ENCODE data around the gene RASGRP2. TPM values are rescaled to one million over a fixed set of nuclear protein-coding genes. Genes with fewer than 3 reads are reported as not detected.

Gene RASGRP2
- total RNA-seq, 3 donors from 2014 or later: 10.0 to 12.5 (median 11.5) TPM

GRCh38 chr11:64717268-64717578 lies 26.7 kb downstream of the RASGRP2 start:
- H3K27ac ChIP-seq: no peak overlapping the region
- H3K27me3 ChIP-seq: peaks cover 3 to 97% of the 10 kb centered on the region in 2 donors
- DNase-seq (ENCODE audit: low spot score in 2 of 2): no peak
- no peaks in the 10 kb centered on the region for H3K9me3 ChIP-seq
- no peak overlapping the region for H3K4me3 ChIP-seq
- TF ChIP-seq POLR2A (IDR thresholded peaks at IDR 0.05) (no peak), POLR2AphosphoS5 (IDR thresholded peaks at IDR 0.05) (no peak)
- TF ChIP-seq, protein P1, sequence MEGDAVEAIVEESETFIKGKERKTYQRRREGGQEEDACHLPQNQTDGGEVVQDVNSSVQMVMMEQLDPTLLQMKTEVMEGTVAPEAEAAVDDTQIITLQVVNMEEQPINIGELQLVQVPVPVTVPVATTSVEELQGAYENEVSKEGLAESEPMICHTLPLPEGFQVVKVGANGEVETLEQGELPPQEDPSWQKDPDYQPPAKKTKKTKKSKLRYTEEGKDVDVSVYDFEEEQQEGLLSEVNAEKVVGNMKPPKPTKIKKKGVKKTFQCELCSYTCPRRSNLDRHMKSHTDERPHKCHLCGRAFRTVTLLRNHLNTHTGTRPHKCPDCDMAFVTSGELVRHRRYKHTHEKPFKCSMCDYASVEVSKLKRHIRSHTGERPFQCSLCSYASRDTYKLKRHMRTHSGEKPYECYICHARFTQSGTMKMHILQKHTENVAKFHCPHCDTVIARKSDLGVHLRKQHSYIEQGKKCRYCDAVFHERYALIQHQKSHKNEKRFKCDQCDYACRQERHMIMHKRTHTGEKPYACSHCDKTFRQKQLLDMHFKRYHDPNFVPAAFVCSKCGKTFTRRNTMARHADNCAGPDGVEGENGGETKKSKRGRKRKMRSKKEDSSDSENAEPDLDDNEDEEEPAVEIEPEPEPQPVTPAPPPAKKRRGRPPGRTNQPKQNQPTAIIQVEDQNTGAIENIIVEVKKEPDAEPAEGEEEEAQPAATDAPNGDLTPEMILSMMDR (IDR thresholded peaks at IDR 0.05): no peak
- peaks cover 0 to 3% of the 10 kb centered on the region in 2 donors for H3K4me1 ChIP-seq
- no peaks in the 10 kb centered on the region for H3K36me3 ChIP-seq
- intact Hi-C loops (cut with DNase I; ENCODE audit: low total_unique reads): loop anchor here (1.0 kb wide), 1 partner anchor 26 kb away; no protein-coding TSS in a partner anchor

- no peaks in the 10 kb centered on the region for H3K9me3 ChIP-seq
- H3K4me1 ChIP-seq: peaks cover 0 to 3% of the 10 kb centered on the region in 2 donors
- no peak overlapping the region for H3K4me3 ChIP-seq
- no peaks in the 10 kb centered on the region for H3K36me3 ChIP-seq
- H3K27me3 ChIP-seq: peaks cover 4 to 97% of the 10 kb centered on the region in 2 donors
- DNase-seq (ENCODE audit: low spot score in 2 of 2): no peak
- intact Hi-C loops (cut with DNase I; ENCODE audit: low total_unique reads): loop anchor here (1.0 kb wide), 1 partner anchor 27 kb away; no protein-coding TSS in a partner anchor
- TF ChIP-seq POLR2AphosphoS5 (IDR thresholded peaks at IDR 0.05) (no peak), POLR2A (IDR thresholded peaks at IDR 0.05) (no peak)
- TF ChIP-seq, protein P1 (IDR thresholded peaks at IDR 0.05): no peak
- no peak overlapping the region for H3K27ac ChIP-seq
These were observed 27.3 kb downstream of the RASGRP2 start for GRCh38 chr11:64716473-64717267.

DNA sequence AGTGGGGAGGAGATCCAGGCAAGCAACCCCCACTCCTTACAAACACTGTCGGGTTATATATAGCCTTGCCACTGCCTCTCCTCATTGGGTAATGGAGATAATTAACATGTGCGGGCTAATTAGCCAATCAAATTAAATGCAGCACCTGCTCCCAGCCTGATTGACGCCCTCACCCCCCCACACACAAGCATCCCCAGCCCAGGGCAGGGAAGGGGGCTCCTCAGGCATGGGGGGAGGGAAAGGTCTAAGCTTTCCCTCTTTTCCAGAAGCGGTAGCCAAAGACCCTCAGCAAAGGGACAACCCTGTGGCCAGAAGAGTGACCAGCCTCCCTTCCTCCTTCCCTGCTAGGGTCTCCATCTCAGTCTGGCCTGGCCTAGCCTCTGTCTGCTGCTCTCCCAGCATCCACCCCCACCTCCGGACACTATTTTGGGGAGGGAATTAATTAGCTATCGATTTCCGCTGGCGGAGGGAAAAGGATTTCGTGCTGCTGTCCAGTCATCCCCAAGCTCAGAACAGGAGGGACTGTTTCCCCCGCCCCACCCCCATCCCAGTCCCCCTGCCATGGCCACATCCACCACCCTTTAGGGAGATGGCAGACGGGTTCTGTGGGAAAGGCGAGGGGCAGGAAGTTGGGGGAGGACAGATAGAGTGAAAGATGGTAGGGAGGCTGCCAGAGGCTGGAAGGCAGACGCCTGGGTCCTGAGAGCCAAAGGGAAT lies 28.0 kb downstream of the RASGRP2 start:
- H3K27me3 ChIP-seq: peaks cover 10 to 97% of the 10 kb centered on the region in 2 donors
- TF ChIP-seq POLR2AphosphoS5 (IDR thresholded peaks at IDR 0.05) (no peak), POLR2A (IDR thresholded peaks at IDR 0.05) (no peak)
- TF ChIP-seq, protein P1 (IDR thresholded peaks at IDR 0.05): no peak

DNA sequence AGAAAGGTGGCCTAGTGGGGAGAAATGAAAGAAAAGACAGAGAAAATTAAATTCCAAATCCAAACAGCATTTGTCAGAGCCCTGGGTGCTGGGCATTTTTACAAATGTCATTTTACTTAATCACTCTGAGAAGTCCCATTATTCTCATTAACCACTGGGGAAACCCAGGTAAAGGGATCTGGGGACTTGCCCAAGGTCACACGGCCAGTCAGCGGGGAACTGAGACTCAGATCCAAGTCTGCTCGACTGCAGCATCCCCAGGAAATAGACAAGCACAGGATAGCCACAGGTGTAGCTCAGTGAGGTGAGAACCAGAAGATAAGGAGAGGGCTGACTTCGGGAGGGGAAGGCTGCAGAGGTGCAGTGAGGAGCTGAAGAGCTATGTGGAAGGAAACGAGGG lies 28.8 kb downstream of the RASGRP2 start:
- peaks cover 10 to 97% of the 10 kb centered on the region in 2 donors for H3K27me3 ChIP-seq
- H3K4me1 ChIP-seq: peaks cover 0 to 3% of the 10 kb centered on the region in 2 donors
- no peak overlapping the region for H3K4me3 ChIP-seq
- TF ChIP-seq POLR2AphosphoS5 (IDR thresholded peaks at IDR 0.05) (no peak), POLR2A (IDR thresholded peaks at IDR 0.05) (no peak)
- TF ChIP-seq, protein P1 (IDR thresholded peaks at IDR 0.05): no peak
- DNase-seq (ENCODE audit: low spot score in 2 of 2): no peak
- no peaks in the 10 kb centered on the region for H3K36me3 ChIP-seq
- H3K9me3 ChIP-seq: no peaks in the 10 kb centered on the region
- intact Hi-C loops (cut with DNase I; ENCODE audit: low total_unique reads): no loop called here
- no peak overlapping the region for H3K27ac ChIP-seq

More for the DNA sequence above, 28.0 kb downstream of the RASGRP2 start:
- intact Hi-C loops (cut with DNase I; ENCODE audit: low total_unique reads): no loop called here
- no peaks in the 10 kb centered on the region for H3K36me3 ChIP-seq
- no peak overlapping the region for H3K27ac ChIP-seq
- no peaks in the 10 kb centered on the region for H3K9me3 ChIP-seq
- H3K4me3 ChIP-seq: no peak overlapping the region
- DNase-seq (ENCODE audit: low spot score in 2 of 2): no peak
- peaks cover 0 to 3% of the 10 kb centered on the region in 2 donors for H3K4me1 ChIP-seq

DNA sequence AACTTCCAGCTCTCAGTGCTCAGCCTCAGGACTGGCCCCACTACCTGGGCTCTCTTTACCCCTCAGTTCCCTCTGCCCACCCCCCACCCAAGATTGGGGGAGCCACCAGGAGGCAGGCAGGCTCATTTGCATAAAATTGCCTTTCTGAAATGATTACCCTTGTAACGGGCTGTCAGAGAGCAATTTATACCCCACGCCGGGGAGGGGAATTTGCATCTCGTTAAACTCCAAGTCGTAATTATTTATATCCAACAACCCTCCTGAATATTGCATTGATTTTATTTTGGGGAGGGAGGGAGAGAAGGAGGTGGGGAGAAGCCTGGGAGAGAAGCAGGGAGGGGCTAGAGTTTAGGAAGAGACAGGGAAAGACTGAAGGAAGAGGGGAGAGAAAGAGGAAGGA lies 29.3 kb downstream of the RASGRP2 start:
- no peak for DNase-seq (ENCODE audit: low spot score in 2 of 2)
- Histone ChIP-seq H3K4me1 (peaks cover 0 to 3% of the 10 kb centered on the region in 2 donors), H3K9me3 (no peaks in the 10 kb centered on the region), H3K27me3 (peaks cover 10 to 95% of the 10 kb centered on the region in 2 donors), H3K36me3 (no peaks in the 10 kb centered on the region), H3K4me3 (no peak overlapping the region), H3K27ac (no peak overlapping the region)
- intact Hi-C loops (cut with DNase I; ENCODE audit: low total_unique reads): no loop called here
- TF ChIP-seq, protein P1 (IDR thresholded peaks at IDR 0.05): no peak
- TF ChIP-seq POLR2AphosphoS5 (IDR thresholded peaks at IDR 0.05) (no peak), POLR2A (IDR thresholded peaks at IDR 0.05) (no peak)
